CD4-positive, alpha-beta T cell (primary cell): Measurements from ENCODE around the gene AKAP8. TPM values are rescaled to one million over a fixed set of nuclear protein-coding genes. Genes with fewer than 3 reads are reported as not detected.

ENCODE experiments used
- ATAC-seq: fragments of 200-7000 bp; cut with Tn5 transposase; one replicate; pipeline ENCODE4 v1.10.0; 2022; ENCODE audit warnings: mild to moderate bottlenecking; ENCODE audit not compliant: poor library complexity
- CTCF ChIA-PET: fragments of 350-600 bp; sonication (Branson Sonifier 250); formaldehyde crosslinking; loops from one replicate; lab custom pipeline; 2021; ENCODE audit warnings: antibody characterized with exemption, inconsistent platforms; lab: Charles Lee
- POLR2A ChIA-PET: fragments of 350-600 bp; sonication (Branson Sonifier 250); formaldehyde crosslinking; loops from one replicate; lab custom pipeline; 2021; ENCODE audit warnings: antibody characterized with exemption, inconsistent platforms; lab: Charles Lee
- DNase-seq, 14 experiments: peaks; one replicate each; pipeline ENCODE4 v3.0.0-alpha.2; 2013 to 2020; ENCODE audit warnings: mixed read lengths in 2 of 14
- H3K27ac ChIP-seq, 2 donors: one replicate each; pipeline versions ENCODE4 v1.5.1 to v1.7.0; 2013; ENCODE audit warnings: low read length in 2 of 2, low read depth in 1 of 2, mild to moderate bottlenecking in 1 of 2
- H3K27me3 ChIP-seq, 2 experiments: 1 replicate in 1 of 2; 2 replicates in 1 of 2; pipeline versions ENCODE4 v1.6.1 to v1.7.0; 2013; ENCODE audit warnings: low read length in 2 of 2, control low read depth in 1 of 2, mild to moderate bottlenecking in 1 of 2, moderate library complexity in 1 of 2; ENCODE audit not compliant: insufficient read depth in 2 of 2, control insufficient read depth in 1 of 2
- H3K36me3 ChIP-seq: one replicate; pipeline ENCODE4 v1.6.1; 2013; ENCODE audit warnings: low read length, control low read depth; ENCODE audit not compliant: insufficient read depth
- H3K4me1 ChIP-seq: one replicate; pipeline ENCODE4 v1.6.1; 2013; ENCODE audit warnings: low read length, control low read depth; ENCODE audit not compliant: insufficient read depth
- H3K4me3 ChIP-seq: one replicate; pipeline ENCODE4 v1.5.1; 2013; ENCODE audit warnings: mild to moderate bottlenecking, low read length, moderate library complexity
- H3K9me3 ChIP-seq, 2 experiments: 1 replicate in 1 of 2; 2 replicates in 1 of 2; pipeline versions ENCODE4 v1.6.1 to v1.7.0; 2013; ENCODE audit warnings: low read length in 2 of 2, mild to moderate bottlenecking in 2 of 2, control low read depth in 1 of 2, moderate library complexity in 1 of 2; ENCODE audit not compliant: control insufficient read depth in 1 of 2, insufficient read depth in 1 of 2
- H3K27ac Mint-ChIP-seq: one replicate; pipeline ENCODE4 v1.8.0; 2020; ENCODE audit warnings: mixed read lengths
- H3K27me3 Mint-ChIP-seq: one replicate; pipeline ENCODE4 v1.8.0; 2021; ENCODE audit warnings: mixed read lengths
- H3K36me3 Mint-ChIP-seq: one replicate; pipeline ENCODE4 v1.8.0; 2021; ENCODE audit warnings: low read depth, mixed read lengths
- H3K4me1 Mint-ChIP-seq: one replicate; pipeline ENCODE4 v1.8.0; 2021; ENCODE audit warnings: low read depth, mixed read lengths
- H3K4me3 Mint-ChIP-seq: one replicate; pipeline ENCODE4 v1.8.0; 2020; ENCODE audit warnings: mild to moderate bottlenecking, mixed read lengths
- H3K9me3 Mint-ChIP-seq: one replicate; pipeline ENCODE4 v1.8.0; 2020; ENCODE audit warnings: mixed read lengths
- CTCF ChIP-seq: fragments of 200-600 bp; IDR thresholded peaks from one replicate; pipeline ENCODE4 v1.8.0; 2022; ENCODE audit warnings: antibody characterized with exemption, mild to moderate bottlenecking
- intact Hi-C, 2 experiments: fragments of 100-400 bp; cut with DNase I in 1 of 2; cut with micrococcal nuclease in 1 of 2; formaldehyde crosslinking; loops; one replicate each; pipeline versions ENCODE4 v1.15.1 to v1.9.0; 2023 to 2025; cut with DNase I, micrococcal nuclease
- total RNA-seq, 174 experiments: library from RNA in 2 of 174; stranded (reverse) in 2 of 174; gene quantifications; one replicate each; pipeline ENCODE4 v1.2.3 and lab custom pipeline; 2021 to 2026

AKAP8 gene
- total RNA-seq, 2 experiments from 2014 or later: 87.5 to 90.1 TPM

GRCh38 chr19:15323496-15324235 is 55.9 kb downstream of the AKAP8 start:
- Mint-ChIP-seq H3K4me3 (peak overlapping the region; percentile 69), H3K9me3 (no peaks in the 10 kb centered on the region), H3K4me1 (peaks cover 91% of the 10 kb centered on the region), H3K27me3 (no peaks in the 10 kb centered on the region), H3K27ac (peak overlapping the region; percentile 61), H3K36me3 (peaks cover 15% of the 10 kb centered on the region)
- no peak for TF ChIP-seq CTCF
- no peak overlapping the region for H3K4me3 ChIP-seq
- intact Hi-C loops: loop anchor here in 1 of 2 experiments (5.0 kb wide), 1 partner anchor 36 kb away; no protein-coding TSS in a partner anchor
- ATAC-seq (no peak), DNase-seq (peak in 2 of 14 experiments; percentile 38 to 43)
- H3K9me3 ChIP-seq: no peaks in the 10 kb centered on the region
- H3K27me3 ChIP-seq: no peaks in the 10 kb centered on the region
- H3K36me3 ChIP-seq: no peaks in the 10 kb centered on the region
- CTCF ChIA-PET: no interaction called here
- POLR2A ChIA-PET: interaction anchor here (0.8 to 1.9 kb wide), 3 partner anchors 9 to 95 kb away, joined by 3 to 5 read pairs (median 5); partner anchors contain the start of gene AKAP8L
- H3K4me1 ChIP-seq: peaks cover 80% of the 10 kb centered on the region
- no peak overlapping the region for H3K27ac ChIP-seq

- no peaks in the 10 kb centered on the region for H3K9me3 Mint-ChIP-seq
- H3K4me3 Mint-ChIP-seq: peak overlapping the region; percentile 52
- no peak for TF ChIP-seq CTCF
- H3K4me3 ChIP-seq: no peak overlapping the region
- no peaks in the 10 kb centered on the region for H3K9me3 ChIP-seq
- H3K36me3 ChIP-seq: no peaks in the 10 kb centered on the region
- peaks cover 15% of the 10 kb centered on the region for H3K36me3 Mint-ChIP-seq
- no peak for DNase-seq
- no peak for ATAC-seq
- ChIA-PET CTCF (no interaction called here), POLR2A (no interaction called here)
- H3K27ac ChIP-seq: no peak overlapping the region
- intact Hi-C loops: loop anchor here in 1 of 2 experiments (5.0 kb wide), 1 partner anchor 34 kb away; no protein-coding TSS in a partner anchor
- peaks cover 88% of the 10 kb centered on the region for H3K4me1 ChIP-seq
- no peaks in the 10 kb centered on the region for H3K27me3 ChIP-seq
- H3K27me3 Mint-ChIP-seq: no peaks in the 10 kb centered on the region
- H3K4me1 Mint-ChIP-seq: peaks cover 91% of the 10 kb centered on the region
- peak overlapping the region; percentile 27 for H3K27ac Mint-ChIP-seq
Measured at GRCh38 chr19:15321739-15322138, 57.8 kb downstream of the AKAP8 start.

GRCh38 chr19:15320116-15320515 is 59.5 kb downstream of the AKAP8 start:
- Histone ChIP-seq H3K4me1 (peaks cover 88% of the 10 kb centered on the region), H3K27me3 (no peaks in the 10 kb centered on the region), H3K27ac (no peak overlapping the region), H3K4me3 (no peak overlapping the region), H3K36me3 (peaks cover 3% of the 10 kb centered on the region), H3K9me3 (no peaks in the 10 kb centered on the region)
- Mint-ChIP-seq H3K27me3 (no peaks in the 10 kb centered on the region), H3K36me3 (peaks cover 17% of the 10 kb centered on the region), H3K4me3 (peak overlapping the region; percentile 35), H3K9me3 (no peaks in the 10 kb centered on the region), H3K27ac (peak overlapping the region; percentile 71), H3K4me1 (peaks cover 90% of the 10 kb centered on the region)
- intact Hi-C loops: loop anchor here in 1 of 2 experiments (5.0 kb wide), 1 partner anchor 33 kb away; no protein-coding TSS in a partner anchor
- no peak for ATAC-seq
- ChIA-PET POLR2A (interaction anchor here (1.1 kb wide), 1 partner anchor 12 kb away, joined by 3 read pairs; the partner anchor contains the start of gene BRD4), CTCF (interaction anchor here (0.6 kb wide), 1 partner anchor 13 kb away, joined by 3 read pairs; no protein-coding TSS in a partner anchor)
- no peak for TF ChIP-seq CTCF
- DNase-seq: no peak
